SKM-1 (cell line): ENCODE measurements around the gene CHMP4A.
"Not testable (repeated sequence)": the region's sequence is repeated elsewhere in the genome, so short reads cannot be mapped to it uniquely, and the experiment has no call there.

Experiments used
- DNase-seq: peaks from one replicate; lab custom pipeline; 2025; ENCODE audit not compliant: unreplicated experiment; lab: John Stamatoyannopoulos, UW

CHMP4A gene

GRCh38 chr14:24247422-24247821, 34.1 kb upstream of the CHMP4A start:
- no peak for DNase-seq

- DNase-seq: no peak
These were observed 33.5 kb upstream of the CHMP4A start for GRCh38 chr14:24246765-24247212.

GRCh38 chr14:24245350-24245749, 32.1 kb upstream of the CHMP4A start:
- DNase-seq: not testable (repeated sequence)

- DNase-seq: no peak
These were observed 30.1 kb upstream of the CHMP4A start for GRCh38 chr14:24243336-24243836.

- DNase-seq: peak; percentile 68
These were observed 28.6 kb upstream of the CHMP4A start for GRCh38 chr14:24241829-24242443.

- no peak for DNase-seq
These were observed 27.0 kb upstream of the CHMP4A start for GRCh38 chr14:24240110-24240918.

- DNase-seq: no peak
These were observed 25.3 kb upstream of the CHMP4A start for GRCh38 chr14:24238527-24239037.

GRCh38 chr14:24238123-24238522, 24.8 kb upstream of the CHMP4A start:
- no peak for DNase-seq

GRCh38 chr14:24237463-24237955, 24.2 kb upstream of the CHMP4A start:
- no peak for DNase-seq

- no peak for DNase-seq
These were observed 23.6 kb upstream of the CHMP4A start for GRCh38 chr14:24236689-24237462.

- DNase-seq: no peak
These were observed 22.8 kb upstream of the CHMP4A start for GRCh38 chr14:24235804-24236688.

GRCh38 chr14:24234095-24235005, 21.1 kb upstream of the CHMP4A start:
- DNase-seq: no peak

- DNase-seq: no peak
These were observed 20.2 kb upstream of the CHMP4A start for GRCh38 chr14:24233538-24233866.

- DNase-seq: no peak
These were observed 19.6 kb upstream of the CHMP4A start, which contains the start of gene GMPR2 for GRCh38 chr14:24232645-24233537. Gene GMPR2 (plus strand): TSS chr14:24232929. CDS start chr14:24233254, 325 bp downstream.

GRCh38 chr14:24232121-24232644, 18.9 kb upstream of the CHMP4A start, which contains the start of gene NEDD8:
Gene NEDD8 (minus strand): TSS chr14:24232367. CDS start chr14:24232267, 100 bp downstream.
- peak; percentile 91 for DNase-seq

GRCh38 chr14:24231263-24232120, 18.2 kb upstream of the CHMP4A start:
- no peak for DNase-seq

GRCh38 chr14:24228902-24229301, 15.6 kb upstream of the CHMP4A start:
- no peak for DNase-seq
